ENCODE results near the gene PMF1. TPM values are rescaled to one million over a fixed set of nuclear protein-coding genes. Genes with fewer than 3 reads are reported as not detected.

PMF1 gene
- total and polyA plus RNA-seq, 2 of the 13 experiments (the other 11 are each of a cell fraction or from before 2014, with no cell fraction given) = 72.5 to 89.0 TPM

DNA sequence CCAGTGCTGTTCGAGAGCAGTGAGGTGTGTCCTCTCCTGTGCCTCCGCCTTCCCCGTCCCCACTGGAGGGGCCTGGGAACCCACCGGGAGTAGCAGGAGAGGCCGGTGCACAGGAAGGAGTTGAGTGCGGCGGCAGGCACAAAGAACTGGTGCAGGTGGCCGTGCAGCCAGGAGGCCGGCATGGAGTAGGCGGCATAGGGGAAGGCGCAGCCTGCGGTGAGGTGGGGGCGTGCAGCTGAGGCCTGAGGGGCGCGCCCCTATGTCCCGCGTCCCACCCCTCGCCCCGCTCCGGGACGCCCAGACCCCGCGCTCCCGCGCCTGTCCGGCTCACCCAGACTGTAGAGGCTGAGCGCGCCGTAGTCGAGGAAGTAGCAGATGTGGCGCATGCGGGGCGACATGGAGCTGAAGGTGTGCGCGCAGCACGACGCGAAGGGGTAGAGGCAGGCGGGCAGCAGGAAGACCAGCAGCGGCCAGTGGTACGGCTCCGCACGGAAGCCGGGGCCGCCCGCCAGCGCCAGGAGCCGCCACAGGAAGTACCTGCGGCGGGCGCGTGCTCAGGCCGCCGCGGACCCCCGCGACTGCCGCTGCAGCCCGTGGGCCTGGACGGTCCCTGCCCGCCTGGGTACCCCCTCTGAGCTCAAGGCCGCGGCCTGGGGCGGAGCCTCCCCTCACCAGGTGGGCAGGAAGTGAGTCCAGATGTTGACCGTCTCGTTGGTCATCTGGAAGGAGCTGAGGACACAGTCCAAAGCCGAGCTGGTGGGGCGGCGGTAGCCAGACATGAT is 32.8 kb downstream of the PMF1 start (continued):
- TF ChIP-seq, protein P1, sequence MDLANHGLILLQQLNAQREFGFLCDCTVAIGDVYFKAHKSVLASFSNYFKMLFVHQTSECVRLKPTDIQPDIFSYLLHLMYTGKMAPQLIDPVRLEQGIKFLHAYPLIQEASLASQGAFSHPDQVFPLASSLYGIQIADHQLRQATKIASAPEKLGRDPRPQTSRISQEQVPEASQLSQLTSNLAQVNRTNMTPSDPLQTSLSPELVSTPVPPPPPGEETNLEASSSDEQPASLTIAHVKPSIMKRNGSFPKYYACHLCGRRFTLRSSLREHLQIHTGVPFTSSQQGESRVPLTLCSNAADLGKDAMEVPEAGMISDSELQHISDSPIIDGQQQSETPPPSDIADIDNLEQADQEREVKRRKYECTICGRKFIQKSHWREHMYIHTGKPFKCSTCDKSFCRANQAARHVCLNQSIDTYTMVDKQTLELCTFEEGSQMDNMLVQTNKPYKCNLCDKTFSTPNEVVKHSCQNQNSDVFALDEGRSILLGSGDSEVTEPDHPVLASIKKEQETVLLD (CRISPR knock-in tag; IDR thresholded peaks at IDR 0.05; ENCODE audit: low read depth) = no peak
- no peak for TF ChIP-seq TBP (CRISPR knock-in tag; IDR thresholded peaks at IDR 0.05)
- no peak for TF ChIP-seq ZNF232 (CRISPR knock-in tag; IDR thresholded peaks at IDR 0.05; ENCODE audit: borderline replicate concordance)
- no peak for TF ChIP-seq ZFYVE20 (CRISPR knock-in tag; IDR thresholded peaks at IDR 0.05; ENCODE audit: borderline replicate concordance, low read depth)
- TF ChIP-seq ZNF556 (CRISPR knock-in tag; IDR thresholded peaks at IDR 0.05; ENCODE audit: borderline replicate concordance) = no peak
- TF ChIP-seq RBFOX2 (IDR thresholded peaks at IDR 0.05; ENCODE audit: low read depth, low read length) = peak; percentile 61
- no peak for TF ChIP-seq ZNF33A (CRISPR knock-in tag; IDR thresholded peaks at IDR 0.05; ENCODE audit: borderline replicate concordance)
- TF ChIP-seq NFRKB (IDR thresholded peaks at IDR 0.05) = no peak
- TF ChIP-seq FOXC1 (CRISPR knock-in tag; IDR thresholded peaks at IDR 0.05; ENCODE audit: borderline replicate concordance) = no peak
- TF ChIP-seq BCL3 (CRISPR knock-in tag; IDR thresholded peaks at IDR 0.05) = peak; percentile 72; the same call in 1 of the 2 replicates
- TF ChIP-seq, protein P2, sequence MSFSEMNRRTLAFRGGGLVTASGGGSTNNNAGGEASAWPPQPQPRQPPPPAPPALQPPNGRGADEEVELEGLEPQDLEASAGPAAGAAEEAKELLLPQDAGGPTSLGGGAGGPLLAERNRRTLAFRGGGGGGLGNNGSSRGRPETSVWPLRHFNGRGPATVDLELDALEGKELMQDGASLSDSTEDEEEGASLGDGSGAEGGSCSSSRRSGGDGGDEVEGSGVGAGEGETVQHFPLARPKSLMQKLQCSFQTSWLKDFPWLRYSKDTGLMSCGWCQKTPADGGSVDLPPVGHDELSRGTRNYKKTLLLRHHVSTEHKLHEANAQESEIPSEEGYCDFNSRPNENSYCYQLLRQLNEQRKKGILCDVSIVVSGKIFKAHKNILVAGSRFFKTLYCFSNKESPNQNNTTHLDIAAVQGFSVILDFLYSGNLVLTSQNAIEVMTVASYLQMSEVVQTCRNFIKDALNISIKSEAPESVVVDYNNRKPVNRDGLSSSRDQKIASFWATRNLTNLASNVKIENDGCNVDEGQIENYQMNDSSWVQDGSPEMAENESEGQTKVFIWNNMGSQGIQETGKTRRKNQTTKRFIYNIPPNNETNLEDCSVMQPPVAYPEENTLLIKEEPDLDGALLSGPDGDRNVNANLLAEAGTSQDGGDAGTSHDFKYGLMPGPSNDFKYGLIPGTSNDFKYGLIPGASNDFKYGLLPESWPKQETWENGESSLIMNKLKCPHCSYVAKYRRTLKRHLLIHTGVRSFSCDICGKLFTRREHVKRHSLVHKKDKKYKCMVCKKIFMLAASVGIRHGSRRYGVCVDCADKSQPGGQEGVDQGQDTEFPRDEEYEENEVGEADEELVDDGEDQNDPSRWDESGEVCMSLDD (CRISPR knock-in tag; IDR thresholded peaks at IDR 0.05; ENCODE audit: borderline replicate concordance) = no peak
- no peak; the same call in 1 of the 2 replicates for TF ChIP-seq NR2F2 (IDR thresholded peaks at IDR 0.05; ENCODE audit: borderline replicate concordance, low read depth)
- no peak for TF ChIP-seq ZNF839 (CRISPR knock-in tag; IDR thresholded peaks at IDR 0.05; ENCODE audit: borderline replicate concordance)
- no peak for TF ChIP-seq ZNF564 (CRISPR knock-in tag; IDR thresholded peaks at IDR 0.05)
- no peak for TF ChIP-seq ZNF264 (CRISPR knock-in tag; IDR thresholded peaks at IDR 0.05)
- no peak for TF ChIP-seq TSC22D2 (CRISPR knock-in tag; IDR thresholded peaks at IDR 0.05; ENCODE audit: borderline replicate concordance)
- TF ChIP-seq, protein P3, sequence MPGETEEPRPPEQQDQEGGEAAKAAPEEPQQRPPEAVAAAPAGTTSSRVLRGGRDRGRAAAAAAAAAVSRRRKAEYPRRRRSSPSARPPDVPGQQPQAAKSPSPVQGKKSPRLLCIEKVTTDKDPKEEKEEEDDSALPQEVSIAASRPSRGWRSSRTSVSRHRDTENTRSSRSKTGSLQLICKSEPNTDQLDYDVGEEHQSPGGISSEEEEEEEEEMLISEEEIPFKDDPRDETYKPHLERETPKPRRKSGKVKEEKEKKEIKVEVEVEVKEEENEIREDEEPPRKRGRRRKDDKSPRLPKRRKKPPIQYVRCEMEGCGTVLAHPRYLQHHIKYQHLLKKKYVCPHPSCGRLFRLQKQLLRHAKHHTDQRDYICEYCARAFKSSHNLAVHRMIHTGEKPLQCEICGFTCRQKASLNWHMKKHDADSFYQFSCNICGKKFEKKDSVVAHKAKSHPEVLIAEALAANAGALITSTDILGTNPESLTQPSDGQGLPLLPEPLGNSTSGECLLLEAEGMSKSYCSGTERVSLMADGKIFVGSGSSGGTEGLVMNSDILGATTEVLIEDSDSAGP (CRISPR knock-in tag; IDR thresholded peaks at IDR 0.05; ENCODE audit: borderline replicate concordance) = peak; percentile 63
- TF ChIP-seq ARNT (IDR thresholded peaks at IDR 0.05) = no peak
- no peak for TF ChIP-seq SIX4 (CRISPR knock-in tag; IDR thresholded peaks at IDR 0.05)
- peak; percentile 65; the same call in 1 of the 2 replicates for TF ChIP-seq ATF7-NPFF (CRISPR knock-in tag; IDR thresholded peaks at IDR 0.05; ENCODE audit: low read depth)
- no peak for TF ChIP-seq KLF13 (CRISPR knock-in tag; IDR thresholded peaks at IDR 0.05)

All from HepG2 (cell line).